Stimulated activated naive CD4-positive, alpha-beta T cell (primary cell): Measurements from ENCODE around the gene MAP4K2.

Experiments used
- DNase-seq, 6 experiments: peaks; one replicate each; lab custom pipeline; 2025; lab: John Stamatoyannopoulos, UW

MAP4K2 gene

GRCh38 chr11:64754919-64755662, 47.9 kb downstream of the MAP4K2 start:
- no peak for DNase-seq

GRCh38 chr11:64754124-64754918, 48.7 kb downstream of the MAP4K2 start:
- DNase-seq: no peak

GRCh38 chr11:64753380-64754123, 49.5 kb downstream of the MAP4K2 start:
- DNase-seq: no peak

GRCh38 chr11:64753019-64753379, 50.0 kb downstream of the MAP4K2 start:
- no peak for DNase-seq

GRCh38 chr11:64752175-64752970, 50.6 kb downstream of the MAP4K2 start:
- DNase-seq: no peak

GRCh38 chr11:64751580-64751979, 51.4 kb downstream of the MAP4K2 start:
- DNase-seq: no peak

GRCh38 chr11:64751136-64751535, 51.9 kb downstream of the MAP4K2 start:
- no peak for DNase-seq

- peak in 3 of 6 experiments; percentile 22 to 46 (median 44) for DNase-seq
Observed at GRCh38 chr11:64750361-64751054, 52.5 kb downstream of the MAP4K2 start.

- DNase-seq: no peak
Observed at GRCh38 chr11:64747961-64748665, 54.9 kb downstream of the MAP4K2 start.

- no peak for DNase-seq
Observed at GRCh38 chr11:64746486-64746885, 56.5 kb downstream of the MAP4K2 start.

GRCh38 chr11:64745521-64746328, 57.3 kb downstream of the MAP4K2 start:
- DNase-seq: peak; percentile 68 to 93 (median 82)

GRCh38 chr11:64745189-64745520, 57.9 kb downstream of the MAP4K2 start:
- DNase-seq: peak; percentile 71 to 96 (median 90)

GRCh38 chr11:64744544-64745188, 58.3 kb downstream of the MAP4K2 start:
- peak in 4 of 6 experiments; percentile 44 to 75 (median 66) for DNase-seq

GRCh38 chr11:64743591-64744543, 59.1 kb downstream of the MAP4K2 start, which contains the start of gene RASGRP2:
TSS of gene RASGRP2 (minus strand) at chr11:64744142. CDS start at chr11:64742866, 1,276 bp downstream.
- DNase-seq: peak; percentile 78 to 96 (median 90)

GRCh38 chr11:64742889-64743590, 60.0 kb downstream of the MAP4K2 start:
- DNase-seq: peak; percentile 59 to 89 (median 72)

- DNase-seq: no peak
Observed at GRCh38 chr11:64742087-64742888, 60.7 kb downstream of the MAP4K2 start.
